SU-DHL-6 (cell line): ENCODE results near the gene ADGRF3.
A peak's percentile ranks its signal among the peaks of the same experiment; 100 is the strongest.

Source experiments
- H2AFZ ChIP-seq: fragments of 200-600 bp; sonication (generic); 2 replicates; pipeline ENCODE4 v1.6.1; 2014; ENCODE audit warnings: low read depth, mild to moderate bottlenecking, moderate library complexity, mixed read lengths, antibody characterized with exemption, low read length; ENCODE audit not compliant: severe bottlenecking
- H3F3A ChIP-seq: fragments of 200-600 bp; shearing (Covaris generic); 2 replicates; pipeline ENCODE4 v1.6.0; 2016; ENCODE audit warnings: antibody characterized with exemption, mild to moderate bottlenecking; ENCODE audit not compliant: insufficient read depth
- H3K27ac ChIP-seq: fragments of 200-600 bp; sonication (generic); 2 replicates; pipeline ENCODE4 v1.5.1; 2016; ENCODE audit warnings: low read depth, mild to moderate bottlenecking, low read length, moderate library complexity, mixed read lengths
- H3K27me3 ChIP-seq: fragments of 200-600 bp; sonication (generic), shearing (Covaris generic); 2 replicates; pipeline ENCODE4 v1.6.0; 2014; ENCODE audit warnings: mild to moderate bottlenecking, low read length
- H3K36me3 ChIP-seq: fragments of 200-600 bp; sonication (generic); 2 replicates; pipeline ENCODE4 v1.6.1; 2014; ENCODE audit warnings: mild to moderate bottlenecking, low read length, mixed read lengths
- H3K4me2 ChIP-seq: fragments of 300-600, 200-600 bp; shearing (Covaris generic), sonication (generic); 2 replicates; pipeline ENCODE4 v1.6.0; 2014; ENCODE audit warnings: low read length, low read depth, mild to moderate bottlenecking; ENCODE audit not compliant: poor library complexity, severe bottlenecking
- H3K4me3 ChIP-seq: fragments of 200-600 bp; sonication (generic); 2 replicates; pipeline ENCODE4 v1.5.1; 2014; ENCODE audit warnings: antibody characterized with exemption, low read length, mild to moderate bottlenecking, mixed read lengths; ENCODE audit not compliant: insufficient read depth, poor library complexity, severe bottlenecking
- H3K79me2 ChIP-seq: fragments of 200-600 bp; sonication (generic); 2 replicates; pipeline ENCODE4 v1.6.1; 2014; ENCODE audit warnings: mild to moderate bottlenecking, low read length, moderate library complexity; ENCODE audit not compliant: insufficient read depth
- H3K9ac ChIP-seq: fragments of 200-600 bp; sonication (generic); 2 replicates; pipeline ENCODE4 v1.7.0; 2014; ENCODE audit warnings: mild to moderate bottlenecking, low read length
- H3K9me2 ChIP-seq: fragments of 200-600 bp; sonication (generic); replicated peaks from 2 replicates; pipeline ENCODE4 v1.6.1; 2014; ENCODE audit warnings: low read length; ENCODE audit not compliant: insufficient read depth
- H3K9me3 ChIP-seq: fragments of 200-600 bp; sonication (generic); 2 replicates; pipeline ENCODE4 v1.6.1; 2014; ENCODE audit warnings: low read length, mixed read lengths; ENCODE audit not compliant: insufficient read depth
- H4K20me1 ChIP-seq: fragments of 200-600 bp; sonication (generic); 2 replicates; pipeline ENCODE4 v1.6.1; 2014; ENCODE audit warnings: low read depth, mild to moderate bottlenecking, antibody characterized with exemption, low read length, moderate library complexity, mixed read lengths
- EZH2phosphoT487 ChIP-seq: fragments of 200-600 bp; sonication (generic), shearing (Covaris generic); conservative IDR thresholded peaks from 2 replicates; pipeline ENCODE4 v1.6.1; 2018; ENCODE audit warnings: mild to moderate bottlenecking, antibody characterized with exemption, low read length, moderate library complexity, mixed read lengths
- TF ChIP-seq, protein P1 (sequence below): fragments of 200-600 bp; sonication (generic); IDR thresholded peaks from one replicate; pipeline ENCODE4 v1.5.1; 2017; ENCODE audit warnings: antibody characterized with exemption, mild to moderate bottlenecking, low read length, moderate library complexity; ENCODE audit not compliant: insufficient read depth, poor library complexity, severe bottlenecking

The ADGRF3 gene

DNA sequence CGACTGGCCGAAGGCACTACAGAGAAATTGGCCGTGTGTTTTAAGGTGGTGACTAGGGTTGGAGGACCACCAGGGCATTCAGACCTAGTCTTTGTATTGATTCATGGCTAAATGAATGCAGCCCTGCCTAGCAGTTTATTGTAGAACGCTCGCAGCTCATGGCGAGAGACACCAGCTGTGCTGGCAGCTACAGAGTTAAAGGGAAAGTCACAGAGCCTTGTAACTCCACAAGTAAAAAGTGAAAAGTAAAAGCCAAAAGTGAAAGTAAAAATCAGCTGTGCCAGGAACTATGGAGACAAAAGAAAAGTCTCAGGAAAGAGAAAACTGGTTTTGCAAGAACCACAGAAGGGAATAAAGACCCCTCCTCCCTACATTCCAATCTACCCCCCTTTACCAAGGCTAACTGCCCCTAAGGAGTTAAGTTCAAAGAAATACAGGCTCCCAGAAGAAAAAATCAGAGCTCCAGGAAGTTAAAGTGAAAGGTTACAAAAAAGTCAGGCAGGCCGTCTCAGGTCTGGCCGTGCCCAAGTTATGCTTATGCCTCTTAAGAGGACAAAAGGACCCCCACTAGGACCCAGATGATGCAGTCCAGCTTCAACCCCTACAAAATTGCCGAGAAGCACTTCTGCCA is 47.0 kb downstream of the ADGRF3 start:
- H3K9me3 ChIP-seq = no peaks in the 10 kb centered on the region
- TF ChIP-seq EZH2phosphoT487 = no peak
- TF ChIP-seq, protein P1, sequence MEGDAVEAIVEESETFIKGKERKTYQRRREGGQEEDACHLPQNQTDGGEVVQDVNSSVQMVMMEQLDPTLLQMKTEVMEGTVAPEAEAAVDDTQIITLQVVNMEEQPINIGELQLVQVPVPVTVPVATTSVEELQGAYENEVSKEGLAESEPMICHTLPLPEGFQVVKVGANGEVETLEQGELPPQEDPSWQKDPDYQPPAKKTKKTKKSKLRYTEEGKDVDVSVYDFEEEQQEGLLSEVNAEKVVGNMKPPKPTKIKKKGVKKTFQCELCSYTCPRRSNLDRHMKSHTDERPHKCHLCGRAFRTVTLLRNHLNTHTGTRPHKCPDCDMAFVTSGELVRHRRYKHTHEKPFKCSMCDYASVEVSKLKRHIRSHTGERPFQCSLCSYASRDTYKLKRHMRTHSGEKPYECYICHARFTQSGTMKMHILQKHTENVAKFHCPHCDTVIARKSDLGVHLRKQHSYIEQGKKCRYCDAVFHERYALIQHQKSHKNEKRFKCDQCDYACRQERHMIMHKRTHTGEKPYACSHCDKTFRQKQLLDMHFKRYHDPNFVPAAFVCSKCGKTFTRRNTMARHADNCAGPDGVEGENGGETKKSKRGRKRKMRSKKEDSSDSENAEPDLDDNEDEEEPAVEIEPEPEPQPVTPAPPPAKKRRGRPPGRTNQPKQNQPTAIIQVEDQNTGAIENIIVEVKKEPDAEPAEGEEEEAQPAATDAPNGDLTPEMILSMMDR = no peak
- H3K79me2 ChIP-seq = no peaks in the 10 kb centered on the region
- H3K9me2 ChIP-seq = no peaks in the 10 kb centered on the region
- peak overlapping the region; percentile 41 for H3K4me2 ChIP-seq
- no peaks in the 10 kb centered on the region for H3F3A ChIP-seq
- H3K4me3 ChIP-seq = no peak overlapping the region
- H3K9ac ChIP-seq = no peak overlapping the region
- no peaks in the 10 kb centered on the region for H4K20me1 ChIP-seq
- no peaks in the 10 kb centered on the region for H3K27me3 ChIP-seq
- no peak overlapping the region for H3K27ac ChIP-seq
- no peaks in the 10 kb centered on the region for H3K36me3 ChIP-seq
- H2AFZ ChIP-seq = no peak overlapping the region

DNA sequence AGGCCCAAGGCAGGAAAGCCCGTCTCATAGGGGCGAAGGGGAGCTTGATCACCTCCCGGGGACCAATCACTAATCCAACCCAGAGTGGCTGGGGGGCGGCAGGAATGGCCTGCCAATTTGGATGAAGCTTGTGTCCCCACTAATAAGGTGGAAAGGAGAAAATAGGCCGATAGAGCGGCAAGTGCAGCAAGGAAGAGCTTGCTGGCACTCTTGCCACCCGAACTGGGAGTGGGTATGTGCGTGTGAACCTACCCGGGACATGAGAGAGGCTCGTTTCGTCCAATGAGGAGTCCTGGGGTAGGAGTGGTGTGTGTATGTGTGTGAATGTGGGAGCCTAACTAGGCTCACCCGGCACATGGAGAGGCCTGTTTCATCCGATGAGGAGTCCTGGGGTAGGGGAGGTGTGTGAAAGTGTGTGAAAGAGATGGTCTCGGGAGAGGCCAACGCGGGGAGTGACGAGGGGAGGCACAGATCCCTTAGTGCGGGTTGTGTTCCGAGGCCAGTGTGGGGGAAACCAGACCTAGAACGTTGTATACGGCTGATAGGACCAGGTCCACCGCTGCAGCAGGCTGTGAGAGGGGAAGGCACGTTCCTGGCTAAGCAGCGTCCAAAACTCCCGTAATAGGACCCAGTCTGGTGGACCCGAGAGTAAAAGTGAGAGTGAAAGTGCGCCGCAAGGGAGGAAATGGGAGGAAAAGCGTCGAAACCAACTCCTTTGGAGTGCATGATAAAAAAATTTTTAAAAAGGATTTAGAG is 47.8 kb downstream of the ADGRF3 start:
- no peaks in the 10 kb centered on the region for H3K9me3 ChIP-seq
- peak overlapping the region; percentile 41 for H3K4me2 ChIP-seq
- H3K4me3 ChIP-seq = no peak overlapping the region
- H4K20me1 ChIP-seq = no peaks in the 10 kb centered on the region
- H3K27me3 ChIP-seq = no peaks in the 10 kb centered on the region
- H3K36me3 ChIP-seq = no peaks in the 10 kb centered on the region
- H3K79me2 ChIP-seq = no peaks in the 10 kb centered on the region
- H3K9me2 ChIP-seq = no peaks in the 10 kb centered on the region
- no peak overlapping the region for H3K27ac ChIP-seq
- TF ChIP-seq, protein P1 = no peak
- no peak for TF ChIP-seq EZH2phosphoT487
- no peak overlapping the region for H3K9ac ChIP-seq
- no peak overlapping the region for H2AFZ ChIP-seq
- H3F3A ChIP-seq = no peaks in the 10 kb centered on the region

DNA sequence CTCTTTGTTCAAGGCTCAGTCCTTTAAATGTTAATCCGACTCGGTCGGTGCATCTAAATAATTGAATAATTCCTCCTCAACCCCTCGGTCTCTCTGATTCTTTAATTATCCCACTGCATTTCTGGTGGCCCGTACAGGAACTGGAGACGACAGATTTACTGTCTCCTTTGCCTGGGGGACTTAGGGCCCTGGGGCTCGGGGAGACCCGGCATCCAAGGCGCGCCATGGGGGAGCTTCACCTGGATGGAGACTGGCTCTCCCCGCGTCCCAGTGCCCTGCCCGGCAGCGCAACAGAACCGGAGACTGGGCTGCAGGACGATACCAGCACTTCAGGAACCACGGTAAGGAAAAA is 48.3 kb downstream of the ADGRF3 start:
- Histone ChIP-seq H3K4me3 (no peak overlapping the region), H3K27me3 (no peaks in the 10 kb centered on the region), H3K79me2 (no peaks in the 10 kb centered on the region), H4K20me1 (no peaks in the 10 kb centered on the region), H3K4me2 (no peak overlapping the region), H3K9me3 (no peaks in the 10 kb centered on the region), H3F3A (no peaks in the 10 kb centered on the region), H3K9ac (no peak overlapping the region), H3K27ac (no peak overlapping the region), H3K36me3 (no peaks in the 10 kb centered on the region), H2AFZ (no peak overlapping the region), H3K9me2 (no peaks in the 10 kb centered on the region)
- TF ChIP-seq, protein P1 = no peak
- no peak for TF ChIP-seq EZH2phosphoT487
